ENCODE results near the gene SLX4IP. TPM values are rescaled to one million over a fixed set of nuclear protein-coding genes. Genes with fewer than 3 reads are reported as not detected.

The SLX4IP gene
- total RNA-seq, 2 donors from 2014 or later, result 7.0 to 8.2 TPM

DNA sequence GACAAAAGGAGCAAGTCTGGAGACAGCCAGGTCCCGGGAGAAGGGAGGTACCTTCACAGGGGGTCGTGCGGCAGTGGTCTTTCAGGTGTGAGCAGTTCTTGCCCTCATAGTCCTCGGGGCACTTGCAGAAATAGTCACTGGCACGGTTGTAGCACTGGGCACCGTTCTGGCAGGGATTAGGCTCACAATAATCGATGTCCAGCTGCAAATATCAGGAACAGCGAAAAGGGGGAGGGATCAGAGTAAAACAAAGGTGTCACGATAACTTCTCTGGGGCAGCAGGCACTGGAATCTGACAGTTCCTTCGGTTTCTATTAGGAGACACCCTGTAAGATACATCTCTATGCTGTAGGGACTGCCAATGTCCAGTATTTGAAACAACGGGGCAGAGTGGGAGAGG lies 212.8 kb downstream of the SLX4IP start:
- intact Hi-C loops (cut with DNase I), result no loop called here
- no peak for DNase-seq (ENCODE audit: low spot score)

GRCh38 chr20:10648651-10649050 lies 213.5 kb downstream of the SLX4IP start:
- no peak for DNase-seq (ENCODE audit: low spot score)
- WGBS, result 87% methylated on average over 8 of the region's 8 CpGs
- no peaks in the 10 kb centered on the region for H3K27me3 ChIP-seq (replicated peaks; ENCODE audit: insufficient read depth)
- H3K4me3 ChIP-seq, result no peak overlapping the region
- TF ChIP-seq POLR2A (IDR thresholded peaks at IDR 0.05), result no peak
- intact Hi-C loops (cut with DNase I), result no loop called here
- no peaks in the 10 kb centered on the region for H3K4me1 ChIP-seq (replicated peaks)
- no peaks in the 10 kb centered on the region for H3K9me3 ChIP-seq
- peaks cover 17 to 48% of the 10 kb centered on the region in 2 donors for H3K36me3 ChIP-seq
- no peak overlapping the region for H3K27ac ChIP-seq

More for the DNA sequence above, 212.8 kb downstream of the SLX4IP start:
- Histone ChIP-seq H3K4me3 (no peak overlapping the region), H3K4me1 (replicated peaks) (no peaks in the 10 kb centered on the region), H3K27ac (peak overlapping the region in 1 of 2 donors; percentile 19), H3K9me3 (no peaks in the 10 kb centered on the region), H3K36me3 (peaks cover 17 to 54% of the 10 kb centered on the region in 2 donors), H3K27me3 (replicated peaks; ENCODE audit: insufficient read depth) (no peaks in the 10 kb centered on the region)
- WGBS, result 74% methylated on average over 11 of the region's 11 CpGs
- TF ChIP-seq POLR2AphosphoS5 (IDR thresholded peaks at IDR 0.05), result no peak
- TF ChIP-seq POLR2A (IDR thresholded peaks at IDR 0.05), result no peak
- no peak for TF ChIP-seq CTCF (IDR thresholded peaks at IDR 0.05)

DNA sequence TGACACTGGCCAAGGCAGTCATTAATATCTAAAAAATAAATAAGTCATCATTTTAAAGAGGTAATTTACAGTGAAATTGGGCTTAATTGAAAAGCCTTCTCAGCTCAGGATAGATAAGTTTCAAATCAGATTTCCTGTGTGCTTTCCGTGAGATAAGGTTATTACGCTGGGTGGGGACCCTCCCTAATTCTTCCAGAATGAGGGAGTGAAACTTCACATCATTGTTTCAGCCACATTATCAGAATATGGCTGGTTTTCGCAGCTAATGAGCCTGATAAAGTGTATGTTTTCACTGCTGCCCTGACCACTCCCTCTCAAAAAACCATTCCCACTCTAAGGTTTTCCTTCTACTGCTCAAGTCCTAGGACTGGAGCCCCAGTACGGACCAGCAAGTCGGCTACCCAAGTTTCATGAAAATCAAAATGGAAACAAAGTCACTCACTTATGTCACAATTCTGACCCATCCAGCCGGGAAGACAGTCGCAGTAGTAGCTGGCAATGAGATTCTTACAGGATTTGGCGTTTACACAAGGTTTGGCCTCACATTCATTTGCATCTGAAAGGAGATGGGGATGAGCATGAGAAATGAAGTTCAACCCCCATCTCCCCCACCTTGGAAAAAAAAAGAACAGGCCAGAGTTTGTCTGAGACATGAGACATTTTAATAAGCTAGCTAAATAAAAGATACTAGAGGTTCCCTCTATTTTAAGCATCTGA lies 214.1 kb downstream of the SLX4IP start:
- H3K4me1 ChIP-seq (replicated peaks), result no peaks in the 10 kb centered on the region
- peak overlapping the region in 1 of 2 donors; percentile 4 for H3K27ac ChIP-seq
- intact Hi-C loops (cut with DNase I), result no loop called here

GRCh38 chr20:10649797-10650160 lies 214.7 kb downstream of the SLX4IP start:
- 46% methylated on average over 3 of the region's 3 CpGs for WGBS
- intact Hi-C loops (cut with DNase I), result no loop called here

More for the DNA sequence above, 214.1 kb downstream of the SLX4IP start:
- no peaks in the 10 kb centered on the region for H3K27me3 ChIP-seq (replicated peaks; ENCODE audit: insufficient read depth)
- H3K36me3 ChIP-seq, result peaks cover 17 to 42% of the 10 kb centered on the region in 2 donors
- 87% methylated on average over 8 of the region's 8 CpGs for WGBS
- H3K4me3 ChIP-seq, result no peak overlapping the region
- no peak for DNase-seq (ENCODE audit: low spot score)
- H3K9me3 ChIP-seq, result no peaks in the 10 kb centered on the region
- TF ChIP-seq POLR2A (IDR thresholded peaks at IDR 0.05) (no peak), POLR2AphosphoS5 (IDR thresholded peaks at IDR 0.05) (no peak), CTCF (IDR thresholded peaks at IDR 0.05) (no peak)

GRCh38 chr20:10651227-10651990 lies 216.3 kb downstream of the SLX4IP start:
- H3K4me1 ChIP-seq (replicated peaks), result peaks cover 8% of the 10 kb centered on the region

More at GRCh38 chr20:10649797-10650160, 214.7 kb downstream of the SLX4IP start:
- peaks cover 17 to 36% of the 10 kb centered on the region in 2 donors for H3K36me3 ChIP-seq
- no peak overlapping the region for H3K27ac ChIP-seq
- no peak for TF ChIP-seq POLR2AphosphoS5 (IDR thresholded peaks at IDR 0.05)
- peaks cover under 1% of the 10 kb centered on the region for H3K4me1 ChIP-seq (replicated peaks)
- H3K27me3 ChIP-seq (replicated peaks; ENCODE audit: insufficient read depth), result no peaks in the 10 kb centered on the region
- H3K9me3 ChIP-seq, result no peaks in the 10 kb centered on the region
- no peak overlapping the region for H3K4me3 ChIP-seq
- no peak for DNase-seq (ENCODE audit: low spot score)

More at GRCh38 chr20:10651227-10651990, 216.3 kb downstream of the SLX4IP start:
- DNase-seq (ENCODE audit: low spot score), result peak; percentile 52
- TF ChIP-seq CTCF (IDR thresholded peaks at IDR 0.05) (peak in 1 of 4 experiments; percentile 8), POLR2AphosphoS5 (IDR thresholded peaks at IDR 0.05) (peak; percentile 44), POLR2A (IDR thresholded peaks at IDR 0.05) (no peak)
- Histone ChIP-seq H3K27ac (peak overlapping the region; percentile 34 to 52), H3K9me3 (no peaks in the 10 kb centered on the region), H3K36me3 (peaks cover 17 to 25% of the 10 kb centered on the region in 2 donors), H3K27me3 (replicated peaks; ENCODE audit: insufficient read depth) (no peaks in the 10 kb centered on the region), H3K4me3 (no peak overlapping the region)
- intact Hi-C loops (cut with DNase I), result no loop called here
- 41% methylated on average over 15 of the region's 15 CpGs for WGBS

All from prostate gland (tissue), 2 donors.